GM18505 (cell line): ENCODE measurements around the gene ZXDA.

Source experiments
- ATAC-seq: cut with Tn5 transposase; IDR thresholded peaks from one replicate; pipeline ENCODE4 v1.9.1; 2021; ENCODE audit not compliant: unreplicated experiment
- POLR2A ChIP-seq: IDR thresholded peaks from 4 replicates; pipeline ENCODE4 v1.6.1; 2011; ENCODE audit warnings: borderline replicate concordance; ENCODE audit not compliant: insufficient read depth, insufficient read length; ENCODE audit errors: extremely low read depth

The ZXDA gene

GRCh38 chrX:57905141-57905540 lies 5.1 kb downstream of the ZXDA start:
- TF ChIP-seq POLR2A, result no peak
- ATAC-seq, result no peak

DNA sequence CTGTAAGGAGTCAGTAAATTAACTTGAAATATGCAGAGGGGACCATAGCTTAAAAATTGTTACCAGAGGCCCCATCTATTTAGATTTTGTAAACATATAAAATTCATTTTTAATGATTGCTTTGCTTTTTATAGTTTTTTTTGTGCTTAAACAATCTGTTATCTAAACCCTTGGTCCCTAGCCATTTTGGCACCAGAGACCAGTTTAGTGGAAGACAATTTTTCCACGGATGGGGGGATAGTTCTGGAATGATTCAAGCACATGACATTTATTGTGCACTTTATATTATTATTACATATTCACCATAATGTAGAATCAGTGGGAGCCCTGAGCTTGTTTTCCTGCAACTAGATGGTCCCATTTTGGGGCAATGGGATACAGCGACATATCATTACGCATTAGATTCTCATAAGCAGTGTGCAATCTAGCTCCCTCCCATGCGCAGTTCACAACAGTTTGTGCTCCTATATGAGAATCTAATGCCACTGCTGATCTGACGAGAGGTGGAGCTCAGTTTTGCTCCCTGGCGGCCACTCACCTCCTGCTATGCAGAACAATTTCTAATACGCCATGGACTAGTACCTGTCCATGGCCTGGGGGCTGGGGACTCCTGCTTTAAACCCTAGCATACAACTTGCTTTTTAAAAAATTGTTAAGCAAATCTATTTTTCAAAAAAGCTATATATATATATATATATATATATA lies 5.9 kb downstream of the ZXDA start:
- no peak for ATAC-seq
- no peak for TF ChIP-seq POLR2A

DNA sequence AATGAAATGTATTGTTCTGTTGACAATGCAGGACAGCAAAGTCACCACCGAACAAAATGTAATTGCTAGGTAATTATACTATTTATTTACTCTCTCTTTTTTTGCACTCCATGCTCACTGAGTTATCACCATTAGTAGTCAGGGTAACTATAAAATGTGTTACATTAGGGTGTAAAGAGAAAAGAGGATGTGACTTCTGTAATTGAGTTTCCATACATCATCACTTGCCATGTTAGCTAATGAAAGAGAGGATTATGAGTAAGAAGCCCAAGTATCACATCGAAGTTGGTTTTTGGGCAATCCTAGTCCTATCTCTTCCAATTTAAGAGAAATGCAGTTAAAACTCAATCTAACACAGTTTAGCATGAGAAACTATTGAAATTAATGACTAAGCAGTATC lies 7.6 kb downstream of the ZXDA start:
- no peak for TF ChIP-seq POLR2A
- no peak for ATAC-seq

GRCh38 chrX:57901466-57901865 lies 8.8 kb downstream of the ZXDA start:
- ATAC-seq, result no peak
- TF ChIP-seq POLR2A, result no peak

- no peak for TF ChIP-seq POLR2A
- no peak for ATAC-seq
Measured at GRCh38 chrX:57900975-57901374, 9.3 kb downstream of the ZXDA start.

GRCh38 chrX:57899906-57900305 lies 10.4 kb downstream of the ZXDA start:
- no peak for TF ChIP-seq POLR2A
- no peak for ATAC-seq

- no peak for TF ChIP-seq POLR2A
- no peak for ATAC-seq
Measured at GRCh38 chrX:57899064-57899463, 11.2 kb downstream of the ZXDA start.

GRCh38 chrX:57871463-57871862 lies 38.8 kb downstream of the ZXDA start:
- ATAC-seq, result no peak
- no peak for TF ChIP-seq POLR2A
